Fibroblast of upper back skin (primary cell): ENCODE results near the gene S100A13.

ENCODE experiments used
- DNase-seq: peaks from one replicate; pipeline ENCODE4 v3.0.0-alpha.2; 2013

The S100A13 gene

GRCh38 chr1:153624965-153625611 lies 2.2 kb downstream of the S100A13 start:
- DNase-seq, result no peak

- no peak for DNase-seq
Observed at GRCh38 chr1:153623101-153623500, 4.2 kb downstream of the S100A13 start.

- no peak for DNase-seq
Observed at GRCh38 chr1:153619171-153619570, 8.1 kb downstream of the S100A13 start.

GRCh38 chr1:153617663-153618062 lies 9.6 kb downstream of the S100A13 start:
- DNase-seq, result no peak

GRCh38 chr1:153616917-153617311 lies 10.4 kb downstream of the S100A13 start:
- DNase-seq, result no peak

- DNase-seq, result no peak
Observed at GRCh38 chr1:153616144-153616916, 11.0 kb downstream of the S100A13 start, which contains the start of gene S100A14. Gene S100A14, minus strand, starts transcription at chr1:153616325. Its CDS starts 467 bp downstream, at chr1:153615858.

- no peak for DNase-seq
Observed at GRCh38 chr1:153615406-153615805, 11.9 kb downstream of the S100A13 start.

GRCh38 chr1:153614906-153615305 lies 12.4 kb downstream of the S100A13 start:
- no peak for DNase-seq

- DNase-seq, result no peak
Observed at GRCh38 chr1:153614189-153614900, 13.0 kb downstream of the S100A13 start.

GRCh38 chr1:153613406-153613805 lies 13.9 kb downstream of the S100A13 start:
- DNase-seq, result no peak

GRCh38 chr1:153612755-153613331 lies 14.5 kb downstream of the S100A13 start, which contains the start of gene S100A16:
Gene S100A16, minus strand, starts transcription at chr1:153613137. Its CDS starts 4,986 bp downstream, at chr1:153608151.
- peak; percentile 64 for DNase-seq

GRCh38 chr1:153612111-153612754 lies 15.1 kb downstream of the S100A13 start:
- no peak for DNase-seq

GRCh38 chr1:153611356-153611755 lies 15.9 kb downstream of the S100A13 start:
- DNase-seq, result no peak

GRCh38 chr1:153610811-153611301 lies 16.4 kb downstream of the S100A13 start:
- no peak for DNase-seq

- DNase-seq, result no peak
Observed at GRCh38 chr1:153610334-153610733, 17.0 kb downstream of the S100A13 start.

- DNase-seq, result no peak
Observed at GRCh38 chr1:153609585-153609907, 17.8 kb downstream of the S100A13 start.

GRCh38 chr1:153608742-153609584 lies 18.3 kb downstream of the S100A13 start:
- DNase-seq, result peak; percentile 82

- DNase-seq, result no peak
Observed at GRCh38 chr1:153608089-153608682, 19.1 kb downstream of the S100A13 start.

GRCh38 chr1:153607381-153607780 lies 19.9 kb downstream of the S100A13 start:
- DNase-seq, result no peak

GRCh38 chr1:153606194-153606593 lies 21.1 kb downstream of the S100A13 start:
- DNase-seq, result no peak

- no peak for DNase-seq
Observed at GRCh38 chr1:153602749-153603148, 24.6 kb downstream of the S100A13 start.
